ENCODE results near the gene ATP6V1C2.
A peak's percentile ranks its signal among the peaks of the same experiment; 100 is the strongest.

DNA sequence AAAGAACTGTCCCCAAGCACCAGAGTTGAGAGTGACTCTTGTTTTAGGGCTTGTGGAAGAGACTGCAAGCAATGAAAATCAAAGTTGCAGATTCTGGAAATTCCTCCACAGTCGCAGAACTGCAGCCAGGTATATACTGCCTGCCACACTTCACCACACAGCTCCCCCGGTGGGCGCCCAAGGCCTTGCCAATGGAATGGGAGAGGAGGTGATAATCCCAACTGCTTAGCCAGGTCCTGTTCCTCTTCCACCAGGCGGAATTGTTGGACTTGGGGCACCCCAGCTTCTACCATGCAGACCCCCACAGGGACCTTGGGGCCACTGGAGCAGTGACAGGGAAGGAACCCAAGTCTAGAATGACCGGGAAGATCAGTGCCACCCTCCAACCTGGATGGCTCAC is 96.0 kb downstream of the ATP6V1C2 start:
- TF ChIP-seq, protein P1, sequence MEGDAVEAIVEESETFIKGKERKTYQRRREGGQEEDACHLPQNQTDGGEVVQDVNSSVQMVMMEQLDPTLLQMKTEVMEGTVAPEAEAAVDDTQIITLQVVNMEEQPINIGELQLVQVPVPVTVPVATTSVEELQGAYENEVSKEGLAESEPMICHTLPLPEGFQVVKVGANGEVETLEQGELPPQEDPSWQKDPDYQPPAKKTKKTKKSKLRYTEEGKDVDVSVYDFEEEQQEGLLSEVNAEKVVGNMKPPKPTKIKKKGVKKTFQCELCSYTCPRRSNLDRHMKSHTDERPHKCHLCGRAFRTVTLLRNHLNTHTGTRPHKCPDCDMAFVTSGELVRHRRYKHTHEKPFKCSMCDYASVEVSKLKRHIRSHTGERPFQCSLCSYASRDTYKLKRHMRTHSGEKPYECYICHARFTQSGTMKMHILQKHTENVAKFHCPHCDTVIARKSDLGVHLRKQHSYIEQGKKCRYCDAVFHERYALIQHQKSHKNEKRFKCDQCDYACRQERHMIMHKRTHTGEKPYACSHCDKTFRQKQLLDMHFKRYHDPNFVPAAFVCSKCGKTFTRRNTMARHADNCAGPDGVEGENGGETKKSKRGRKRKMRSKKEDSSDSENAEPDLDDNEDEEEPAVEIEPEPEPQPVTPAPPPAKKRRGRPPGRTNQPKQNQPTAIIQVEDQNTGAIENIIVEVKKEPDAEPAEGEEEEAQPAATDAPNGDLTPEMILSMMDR (conservative IDR thresholded peaks at IDR 0.05): peak; percentile 53
- TF ChIP-seq EZH2 (IDR thresholded peaks at IDR 0.05; ENCODE audit: low read depth): no peak

Data from PC-9 (cell line).